ENCODE data around the gene RBBP8NL.

DNA sequence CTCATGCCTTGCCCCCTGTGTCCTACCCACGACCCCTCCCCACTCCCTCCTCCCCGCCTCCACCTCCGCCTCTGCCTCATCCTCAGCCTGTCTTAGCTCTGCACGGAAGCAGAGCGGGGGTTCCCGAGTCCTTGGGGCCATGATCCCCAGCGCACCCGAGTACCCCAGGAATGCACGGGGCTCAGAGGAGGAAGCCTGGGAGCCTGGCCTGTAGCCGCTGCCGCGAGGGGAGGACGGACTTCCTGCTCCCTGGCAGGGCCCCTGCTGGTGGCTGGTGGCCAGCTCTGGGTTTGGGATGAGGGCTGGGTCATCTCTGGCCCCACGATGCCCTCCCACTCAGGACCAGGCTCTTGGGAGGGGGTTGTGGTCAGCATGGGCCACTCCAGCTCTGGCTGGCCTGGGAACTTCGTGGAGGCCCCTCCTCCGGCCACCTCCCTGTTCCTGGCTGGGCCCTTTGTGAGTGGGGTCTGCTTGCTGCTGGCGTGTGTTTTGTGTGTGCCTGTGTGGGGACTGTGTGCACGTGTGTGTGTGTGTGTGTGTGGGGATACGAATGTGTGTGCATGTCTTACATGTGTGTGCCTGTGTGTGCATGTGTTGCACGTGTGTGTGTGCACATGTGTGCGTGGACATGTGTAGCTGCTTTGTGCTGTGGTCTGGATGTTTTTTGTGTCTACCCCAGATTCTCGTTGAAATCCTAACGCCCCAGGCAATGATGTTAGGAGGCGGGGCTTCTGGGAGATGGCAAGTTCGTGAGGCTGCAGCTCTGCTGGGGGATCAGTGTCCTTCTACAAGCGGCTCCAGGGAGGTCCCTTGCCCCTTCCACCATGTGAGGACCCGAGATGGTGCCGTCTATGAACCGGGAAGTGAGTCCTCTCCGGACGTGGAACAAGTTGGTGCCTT lies 1.3 kb upstream of the RBBP8NL start:
- TF ChIP-seq, protein P1, sequence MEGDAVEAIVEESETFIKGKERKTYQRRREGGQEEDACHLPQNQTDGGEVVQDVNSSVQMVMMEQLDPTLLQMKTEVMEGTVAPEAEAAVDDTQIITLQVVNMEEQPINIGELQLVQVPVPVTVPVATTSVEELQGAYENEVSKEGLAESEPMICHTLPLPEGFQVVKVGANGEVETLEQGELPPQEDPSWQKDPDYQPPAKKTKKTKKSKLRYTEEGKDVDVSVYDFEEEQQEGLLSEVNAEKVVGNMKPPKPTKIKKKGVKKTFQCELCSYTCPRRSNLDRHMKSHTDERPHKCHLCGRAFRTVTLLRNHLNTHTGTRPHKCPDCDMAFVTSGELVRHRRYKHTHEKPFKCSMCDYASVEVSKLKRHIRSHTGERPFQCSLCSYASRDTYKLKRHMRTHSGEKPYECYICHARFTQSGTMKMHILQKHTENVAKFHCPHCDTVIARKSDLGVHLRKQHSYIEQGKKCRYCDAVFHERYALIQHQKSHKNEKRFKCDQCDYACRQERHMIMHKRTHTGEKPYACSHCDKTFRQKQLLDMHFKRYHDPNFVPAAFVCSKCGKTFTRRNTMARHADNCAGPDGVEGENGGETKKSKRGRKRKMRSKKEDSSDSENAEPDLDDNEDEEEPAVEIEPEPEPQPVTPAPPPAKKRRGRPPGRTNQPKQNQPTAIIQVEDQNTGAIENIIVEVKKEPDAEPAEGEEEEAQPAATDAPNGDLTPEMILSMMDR (conservative IDR thresholded peaks at IDR 0.05; ENCODE audit: low read depth in 2 of 2) = no peak
- TF ChIP-seq, protein P2, sequence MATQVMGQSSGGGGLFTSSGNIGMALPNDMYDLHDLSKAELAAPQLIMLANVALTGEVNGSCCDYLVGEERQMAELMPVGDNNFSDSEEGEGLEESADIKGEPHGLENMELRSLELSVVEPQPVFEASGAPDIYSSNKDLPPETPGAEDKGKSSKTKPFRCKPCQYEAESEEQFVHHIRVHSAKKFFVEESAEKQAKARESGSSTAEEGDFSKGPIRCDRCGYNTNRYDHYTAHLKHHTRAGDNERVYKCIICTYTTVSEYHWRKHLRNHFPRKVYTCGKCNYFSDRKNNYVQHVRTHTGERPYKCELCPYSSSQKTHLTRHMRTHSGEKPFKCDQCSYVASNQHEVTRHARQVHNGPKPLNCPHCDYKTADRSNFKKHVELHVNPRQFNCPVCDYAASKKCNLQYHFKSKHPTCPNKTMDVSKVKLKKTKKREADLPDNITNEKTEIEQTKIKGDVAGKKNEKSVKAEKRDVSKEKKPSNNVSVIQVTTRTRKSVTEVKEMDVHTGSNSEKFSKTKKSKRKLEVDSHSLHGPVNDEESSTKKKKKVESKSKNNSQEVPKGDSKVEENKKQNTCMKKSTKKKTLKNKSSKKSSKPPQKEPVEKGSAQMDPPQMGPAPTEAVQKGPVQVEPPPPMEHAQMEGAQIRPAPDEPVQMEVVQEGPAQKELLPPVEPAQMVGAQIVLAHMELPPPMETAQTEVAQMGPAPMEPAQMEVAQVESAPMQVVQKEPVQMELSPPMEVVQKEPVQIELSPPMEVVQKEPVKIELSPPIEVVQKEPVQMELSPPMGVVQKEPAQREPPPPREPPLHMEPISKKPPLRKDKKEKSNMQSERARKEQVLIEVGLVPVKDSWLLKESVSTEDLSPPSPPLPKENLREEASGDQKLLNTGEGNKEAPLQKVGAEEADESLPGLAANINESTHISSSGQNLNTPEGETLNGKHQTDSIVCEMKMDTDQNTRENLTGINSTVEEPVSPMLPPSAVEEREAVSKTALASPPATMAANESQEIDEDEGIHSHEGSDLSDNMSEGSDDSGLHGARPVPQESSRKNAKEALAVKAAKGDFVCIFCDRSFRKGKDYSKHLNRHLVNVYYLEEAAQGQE (IDR thresholded peaks at IDR 0.05; ENCODE audit: unreplicated experiment) = no peak
- TF ChIP-seq POLR2AphosphoS5 (IDR thresholded peaks at IDR 0.05; ENCODE audit: low read depth) = no peak
- no peak for TF ChIP-seq EZH2phosphoT487 (IDR thresholded peaks at IDR 0.05; ENCODE audit: unreplicated experiment)
- TF ChIP-seq EZH2 (IDR thresholded peaks at IDR 0.05; ENCODE audit: low read depth, unreplicated experiment) = no peak
- TF ChIP-seq, protein P3, sequence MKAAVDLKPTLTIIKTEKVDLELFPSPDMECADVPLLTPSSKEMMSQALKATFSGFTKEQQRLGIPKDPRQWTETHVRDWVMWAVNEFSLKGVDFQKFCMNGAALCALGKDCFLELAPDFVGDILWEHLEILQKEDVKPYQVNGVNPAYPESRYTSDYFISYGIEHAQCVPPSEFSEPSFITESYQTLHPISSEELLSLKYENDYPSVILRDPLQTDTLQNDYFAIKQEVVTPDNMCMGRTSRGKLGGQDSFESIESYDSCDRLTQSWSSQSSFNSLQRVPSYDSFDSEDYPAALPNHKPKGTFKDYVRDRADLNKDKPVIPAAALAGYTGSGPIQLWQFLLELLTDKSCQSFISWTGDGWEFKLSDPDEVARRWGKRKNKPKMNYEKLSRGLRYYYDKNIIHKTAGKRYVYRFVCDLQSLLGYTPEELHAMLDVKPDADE (IDR thresholded peaks at IDR 0.05) = no peak
- TF ChIP-seq CREB1 (CRISPR knock-in tag; IDR thresholded peaks at IDR 0.05; ENCODE audit: low read depth) = no peak
- TF ChIP-seq, protein P4, sequence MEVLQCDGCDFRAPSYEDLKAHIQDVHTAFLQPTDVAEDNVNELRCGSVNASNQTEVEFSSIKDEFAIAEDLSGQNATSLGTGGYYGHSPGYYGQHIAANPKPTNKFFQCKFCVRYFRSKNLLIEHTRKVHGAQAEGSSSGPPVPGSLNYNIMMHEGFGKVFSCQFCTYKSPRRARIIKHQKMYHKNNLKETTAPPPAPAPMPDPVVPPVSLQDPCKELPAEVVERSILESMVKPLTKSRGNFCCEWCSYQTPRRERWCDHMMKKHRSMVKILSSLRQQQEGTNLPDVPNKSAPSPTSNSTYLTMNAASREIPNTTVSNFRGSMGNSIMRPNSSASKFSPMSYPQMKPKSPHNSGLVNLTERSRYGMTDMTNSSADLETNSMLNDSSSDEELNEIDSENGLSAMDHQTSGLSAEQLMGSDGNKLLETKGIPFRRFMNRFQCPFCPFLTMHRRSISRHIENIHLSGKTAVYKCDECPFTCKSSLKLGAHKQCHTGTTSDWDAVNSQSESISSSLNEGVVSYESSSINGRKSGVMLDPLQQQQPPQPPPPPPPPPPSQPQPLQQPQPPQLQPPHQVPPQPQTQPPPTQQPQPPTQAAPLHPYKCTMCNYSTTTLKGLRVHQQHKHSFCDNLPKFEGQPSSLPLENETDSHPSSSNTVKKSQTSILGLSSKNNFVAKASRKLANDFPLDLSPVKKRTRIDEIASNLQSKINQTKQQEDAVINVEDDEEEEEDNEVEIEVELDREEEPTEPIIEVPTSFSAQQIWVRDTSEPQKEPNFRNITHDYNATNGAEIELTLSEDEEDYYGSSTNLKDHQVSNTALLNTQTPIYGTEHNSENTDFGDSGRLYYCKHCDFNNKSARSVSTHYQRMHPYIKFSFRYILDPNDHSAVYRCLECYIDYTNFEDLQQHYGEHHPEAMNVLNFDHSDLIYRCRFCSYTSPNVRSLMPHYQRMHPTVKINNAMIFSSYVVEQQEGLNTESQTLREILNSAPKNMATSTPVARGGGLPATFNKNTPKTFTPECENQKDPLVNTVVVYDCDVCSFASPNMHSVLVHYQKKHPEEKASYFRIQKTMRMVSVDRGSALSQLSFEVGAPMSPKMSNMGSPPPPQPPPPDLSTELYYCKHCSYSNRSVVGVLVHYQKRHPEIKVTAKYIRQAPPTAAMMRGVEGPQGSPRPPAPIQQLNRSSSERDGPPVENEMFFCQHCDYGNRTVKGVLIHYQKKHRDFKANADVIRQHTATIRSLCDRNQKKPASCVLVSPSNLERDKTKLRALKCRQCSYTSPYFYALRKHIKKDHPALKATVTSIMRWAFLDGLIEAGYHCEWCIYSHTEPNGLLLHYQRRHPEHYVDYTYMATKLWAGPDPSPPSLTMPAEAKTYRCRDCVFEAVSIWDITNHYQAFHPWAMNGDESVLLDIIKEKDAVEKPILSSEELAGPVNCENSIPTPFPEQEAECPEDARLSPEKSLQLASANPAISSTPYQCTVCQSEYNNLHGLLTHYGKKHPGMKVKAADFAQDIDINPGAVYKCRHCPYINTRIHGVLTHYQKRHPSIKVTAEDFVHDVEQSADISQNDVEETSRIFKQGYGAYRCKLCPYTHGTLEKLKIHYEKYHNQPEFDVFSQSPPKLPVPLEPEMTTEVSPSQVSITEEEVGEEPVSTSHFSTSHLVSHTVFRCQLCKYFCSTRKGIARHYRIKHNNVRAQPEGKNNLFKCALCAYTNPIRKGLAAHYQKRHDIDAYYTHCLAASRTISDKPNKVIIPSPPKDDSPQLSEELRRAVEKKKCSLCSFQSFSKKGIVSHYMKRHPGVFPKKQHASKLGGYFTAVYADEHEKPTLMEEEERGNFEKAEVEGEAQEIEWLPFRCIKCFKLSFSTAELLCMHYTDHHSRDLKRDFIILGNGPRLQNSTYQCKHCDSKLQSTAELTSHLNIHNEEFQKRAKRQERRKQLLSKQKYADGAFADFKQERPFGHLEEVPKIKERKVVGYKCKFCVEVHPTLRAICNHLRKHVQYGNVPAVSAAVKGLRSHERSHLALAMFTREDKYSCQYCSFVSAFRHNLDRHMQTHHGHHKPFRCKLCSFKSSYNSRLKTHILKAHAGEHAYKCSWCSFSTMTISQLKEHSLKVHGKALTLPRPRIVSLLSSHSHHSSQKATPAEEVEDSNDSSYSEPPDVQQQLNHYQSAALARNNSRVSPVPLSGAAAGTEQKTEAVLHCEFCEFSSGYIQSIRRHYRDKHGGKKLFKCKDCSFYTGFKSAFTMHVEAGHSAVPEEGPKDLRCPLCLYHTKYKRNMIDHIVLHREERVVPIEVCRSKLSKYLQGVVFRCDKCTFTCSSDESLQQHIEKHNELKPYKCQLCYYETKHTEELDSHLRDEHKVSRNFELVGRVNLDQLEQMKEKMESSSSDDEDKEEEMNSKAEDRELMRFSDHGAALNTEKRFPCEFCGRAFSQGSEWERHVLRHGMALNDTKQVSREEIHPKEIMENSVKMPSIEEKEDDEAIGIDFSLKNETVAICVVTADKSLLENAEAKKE (CRISPR knock-in tag; IDR thresholded peaks at IDR 0.05) = no peak
- TF ChIP-seq ZNF331 (CRISPR knock-in tag; IDR thresholded peaks at IDR 0.05; ENCODE audit: low read depth) = no peak
- no peak for TF ChIP-seq JUNB (IDR thresholded peaks at IDR 0.05; ENCODE audit: unreplicated experiment)
- TF ChIP-seq ZNF114 (CRISPR knock-in tag; IDR thresholded peaks at IDR 0.05) = no peak
- TF ChIP-seq STAT1 (IDR thresholded peaks at IDR 0.05; ENCODE audit: unreplicated experiment) = no peak

Data from GM23338 (cell line).